Liver (tissue), 9 donors: ENCODE results near the gene MSN. TPM values are rescaled to one million over a fixed set of nuclear protein-coding genes. Genes with fewer than 3 reads are reported as not detected.

Experiments
- DNase-seq: peaks from one replicate; pipeline ENCODE4 v3.0.0-alpha.2; 2017; ENCODE audit warnings: low spot score
- H3K27ac ChIP-seq, 2 donors: one replicate each; pipeline ENCODE4 v1.7.0; 2013; ENCODE audit warnings: inconsistent platforms in 2 of 2, low read length in 2 of 2, control low read depth in 1 of 2, low read depth in 1 of 2, mild to moderate bottlenecking in 1 of 2
- H3K27me3 ChIP-seq, 4 donors: one replicate each; pipeline versions ENCODE4 v1.6.1 to v1.7.0; 2013; ENCODE audit warnings: low read length in 3 of 4, inconsistent platforms in 1 of 4, mild to moderate bottlenecking in 1 of 4, moderate library complexity in 1 of 4; ENCODE audit not compliant: control insufficient read depth in 4 of 4, insufficient read depth in 4 of 4
- H3K36me3 ChIP-seq, 4 donors: one replicate each; pipeline versions ENCODE4 v1.6.1 to v1.7.0; 2013; ENCODE audit warnings: low read length in 3 of 4, mild to moderate bottlenecking in 3 of 4, low read depth in 1 of 4, moderate library complexity in 1 of 4; ENCODE audit not compliant: control insufficient read depth in 4 of 4, insufficient read depth in 3 of 4
- H3K4me1 ChIP-seq, 4 donors: one replicate each; pipeline versions ENCODE4 v1.6.1 to v1.7.0; 2013; ENCODE audit warnings: low read length in 3 of 4, mild to moderate bottlenecking in 3 of 4, moderate library complexity in 1 of 4; ENCODE audit not compliant: control insufficient read depth in 4 of 4, insufficient read depth in 4 of 4
- H3K4me3 ChIP-seq, 3 donors: one replicate each; pipeline versions ENCODE4 v1.6.1 to v1.7.0; 2013; ENCODE audit warnings: low read length in 3 of 3, control low read depth in 1 of 3, low read depth in 1 of 3, mild to moderate bottlenecking in 1 of 3
- H3K9ac ChIP-seq, 2 donors: one replicate each; pipeline ENCODE4 v1.7.0; 2013; ENCODE audit warnings: low read length in 2 of 2, mild to moderate bottlenecking in 2 of 2, moderate library complexity in 2 of 2, control low read depth in 1 of 2, low read depth in 1 of 2
- H3K9me3 ChIP-seq, 4 donors: one replicate each; pipeline versions ENCODE4 v1.6.1 to v1.7.0; 2013; ENCODE audit warnings: low read length in 3 of 4; ENCODE audit not compliant: control insufficient read depth in 4 of 4
- FOXA1 ChIP-seq: IDR thresholded peaks from 2 replicates; pipeline ENCODE4 v1.6.1; 2016; ENCODE audit warnings: antibody characterized with exemption
- HNF4G ChIP-seq: IDR thresholded peaks from 2 replicates; pipeline ENCODE4 v1.6.1; 2016; ENCODE audit warnings: antibody characterized with exemption
- RAD21 ChIP-seq, 2 donors: IDR thresholded peaks; 2 replicates each; pipeline ENCODE4 v1.6.1; 2016; ENCODE audit warnings: antibody characterized with exemption in 2 of 2, mild to moderate bottlenecking in 2 of 2
- RXRA ChIP-seq, 2 donors: IDR thresholded peaks; 2 replicates each; pipeline ENCODE4 v1.6.1; 2017 to 2018; ENCODE audit warnings: antibody characterized with exemption in 2 of 2, mild to moderate bottlenecking in 1 of 2
- SP1 ChIP-seq: IDR thresholded peaks from 2 replicates; pipeline ENCODE4 v1.6.1; 2018; ENCODE audit warnings: antibody characterized with exemption, mild to moderate bottlenecking
- TAF1 ChIP-seq: conservative IDR thresholded peaks from 2 replicates; pipeline ENCODE4 v1.6.1; 2016; ENCODE audit warnings: antibody characterized with exemption, mild to moderate bottlenecking
- YY1 ChIP-seq: IDR thresholded peaks from 2 replicates; pipeline ENCODE4 v1.6.1; 2016; ENCODE audit warnings: antibody characterized with exemption, mild to moderate bottlenecking
- WGBS: extraction: QIAGEN DNeasy Blood & Tissue Kit; methylation state at CpG from one replicate; pipeline ENCODE4 v1.1.7; 2013; 5-methylcytosine and 5-hydroxymethylcytosine counted together
- polyA plus RNA-seq, 2 donors: library from polyadenylated mRNA; stranded (reverse) in 1 of 2; unstranded in 1 of 2; fragments of 200-250 nt in 1 of 2; fragments of >200 nt in 1 of 2; fragmentation: Nextera tagmentation in 1 of 2; extraction: Ambion mirVana in 1 of 2; gene quantifications; one replicate each; pipeline versions ENCODE4 v1.2.1 to v1.2.3, GENCODE V29; 2013 to 2015
- total RNA-seq, 2 donors: library from RNA; depleted of rRNA; stranded (reverse); fragments of >200 nt; gene quantifications; one replicate each; pipeline ENCODE4 v1.2.3, GENCODE V29; 2014
- TF ChIP-seq, protein P1 (sequence below): IDR thresholded peaks from 2 replicates; pipeline ENCODE4 v1.6.1; 2016; ENCODE audit warnings: antibody characterized with exemption
- donor health status: healthy.
- donor health status: healthy.
- donor health status: healthy.
- donor health status: healthy.
- donor health status: healthy.

MSN gene
- total and polyA plus RNA-seq, 4 donors = 24.3 to 70.0 (median 40.6) TPM

DNA sequence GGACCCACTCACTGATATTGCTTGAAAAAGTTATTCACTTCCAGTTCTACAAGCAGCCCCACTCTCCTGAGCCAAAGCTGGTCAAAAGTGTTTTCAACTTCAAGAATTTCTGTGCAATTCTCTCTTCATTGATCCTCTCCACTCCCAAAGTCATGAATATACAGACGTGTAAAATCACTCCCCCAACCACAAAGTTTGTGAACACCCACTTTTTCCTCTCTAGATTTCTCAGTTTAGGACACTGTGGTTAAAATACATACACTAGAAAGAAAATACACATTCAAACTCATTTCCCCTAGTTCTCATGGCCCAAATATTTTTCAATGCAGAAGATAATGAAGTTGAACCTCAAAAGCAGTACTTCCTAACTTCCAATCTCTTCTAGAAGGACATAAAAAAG, 116.3 kb downstream of the MSN start:
- no peak for TF ChIP-seq SP1
- TF ChIP-seq FOXA1 = no peak
- TF ChIP-seq RXRA (IDR thresholded peaks at IDR 0.05) = no peak
- no peak for TF ChIP-seq YY1
- TF ChIP-seq, protein P1, sequence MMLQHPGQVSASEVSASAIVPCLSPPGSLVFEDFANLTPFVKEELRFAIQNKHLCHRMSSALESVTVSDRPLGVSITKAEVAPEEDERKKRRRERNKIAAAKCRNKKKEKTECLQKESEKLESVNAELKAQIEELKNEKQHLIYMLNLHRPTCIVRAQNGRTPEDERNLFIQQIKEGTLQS = no peak
- TF ChIP-seq HNF4G = no peak
- TF ChIP-seq RAD21 (IDR thresholded peaks at IDR 0.05) = no peak
- TF ChIP-seq TAF1 = no peak
- no peak for DNase-seq
- Histone ChIP-seq H3K27me3 (no peaks in the 10 kb centered on the region), H3K9ac (no peak overlapping the region), H3K36me3 (no peaks in the 10 kb centered on the region), H3K4me3 (no peak overlapping the region), H3K9me3 (no peaks in the 10 kb centered on the region), H3K4me1 (no peaks in the 10 kb centered on the region), H3K27ac (no peak overlapping the region)
- WGBS = 74% methylated on average over 1 of the region's 1 CpG

Other genes with a start within 250 kb of the MSN start
- gene LAS1L, start 132.9 kb upstream of the MSN start, total RNA-seq = 10 to 100 TPM; 12.8 to 15.1 TPM
- 10 to 100 TPM in 1 of 2 donors, 1 to 10 TPM in 1; 8.4 to 15.6 TPM for gene LAS1L, start 132.9 kb upstream of the MSN start, polyA plus RNA-seq